ENCODE results near the gene PRCC.

PRCC gene

DNA sequence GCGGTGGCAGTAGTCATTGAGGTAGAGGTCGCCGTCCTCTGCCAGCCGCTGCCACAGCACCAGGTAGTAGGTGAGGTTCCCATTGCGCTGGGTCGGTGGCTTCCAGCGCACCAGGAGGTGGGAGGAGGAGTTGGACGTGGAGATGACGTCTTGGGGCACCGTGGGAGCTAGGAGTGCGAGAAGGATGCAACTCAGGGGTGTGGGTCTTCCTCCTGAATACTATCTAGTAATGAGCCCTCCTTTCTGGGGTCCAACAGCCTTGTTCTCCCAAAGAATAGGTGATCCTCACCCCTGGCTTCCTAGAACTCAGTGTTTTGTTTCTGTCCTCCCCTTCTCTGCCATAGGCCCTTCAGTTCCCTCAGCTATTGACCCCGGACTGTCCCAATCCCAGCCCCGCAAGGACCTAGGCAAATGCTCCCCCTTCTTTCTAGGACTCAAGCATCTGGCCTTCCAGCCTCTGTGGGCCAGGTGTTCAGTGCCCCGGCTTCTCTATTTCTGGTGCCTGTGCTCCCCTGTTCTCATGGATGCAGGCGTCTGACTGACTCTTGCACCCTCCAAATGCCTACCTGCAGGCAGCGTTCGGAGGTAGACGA, 78.7 kb downstream of the PRCC start:
- no peak for TF ChIP-seq CTCF (IDR thresholded peaks at IDR 0.05; ENCODE audit: borderline replicate concordance, control extremely low read depth, extremely low read depth, insufficient read depth, missing control alignments)
- in situ Hi-C loops (cut with MboI; ENCODE audit: low sequenced_read_pairs, unreplicated experiment) = no loop called here
- no peak for DNase-seq (ENCODE audit: low spot score)

- no peak for DNase-seq (ENCODE audit: low spot score)
- in situ Hi-C loops (cut with MboI; ENCODE audit: low sequenced_read_pairs, unreplicated experiment) = no loop called here
- no peak for TF ChIP-seq CTCF (IDR thresholded peaks at IDR 0.05; ENCODE audit: borderline replicate concordance, control extremely low read depth, extremely low read depth, insufficient read depth, missing control alignments)
Measured at GRCh38 chr1:156846643-156847042, 79.3 kb downstream of the PRCC start.

- TF ChIP-seq CTCF (IDR thresholded peaks at IDR 0.05; ENCODE audit: borderline replicate concordance, control extremely low read depth, extremely low read depth, insufficient read depth, missing control alignments) = no peak
- no peak for DNase-seq (ENCODE audit: low spot score)
- in situ Hi-C loops (cut with MboI; ENCODE audit: low sequenced_read_pairs, unreplicated experiment) = no loop called here
Measured at GRCh38 chr1:156847591-156848460, 80.5 kb downstream of the PRCC start.

DNA sequence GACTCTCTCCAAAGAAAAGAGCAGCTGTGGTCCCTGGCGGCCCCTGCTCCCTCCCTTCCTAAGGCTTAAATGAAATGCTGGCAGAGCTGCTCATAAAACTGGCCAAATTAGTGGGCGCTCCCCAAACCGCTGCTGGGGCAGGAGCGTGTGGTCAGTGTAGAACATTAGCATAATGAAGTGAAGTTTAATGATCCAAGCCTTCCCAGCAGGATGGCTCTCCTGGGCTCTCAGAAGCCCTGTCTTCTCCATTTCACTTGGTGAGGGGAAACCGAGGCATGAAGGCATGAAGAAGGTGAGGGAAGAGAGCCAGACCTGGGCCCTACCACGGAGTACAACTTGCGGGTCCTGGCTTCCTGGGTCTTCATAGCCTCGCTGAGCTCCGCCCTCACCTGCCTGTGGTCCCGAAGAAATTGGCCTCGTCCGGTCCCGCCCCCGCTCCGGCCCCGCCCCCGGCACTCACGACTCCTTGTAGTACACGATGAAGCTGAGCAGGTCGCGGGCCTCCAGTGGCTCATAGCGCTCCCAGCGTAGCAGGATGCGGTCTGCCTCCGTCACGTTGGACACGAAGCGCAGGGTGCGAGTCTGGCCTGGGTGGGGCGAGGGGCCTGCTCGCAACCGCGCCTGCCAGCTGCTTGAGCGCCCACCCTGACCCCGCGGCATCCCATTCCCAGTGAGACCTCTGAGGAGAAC, 81.3 kb downstream of the PRCC start:
- in situ Hi-C loops (cut with MboI; ENCODE audit: low sequenced_read_pairs, unreplicated experiment) = no loop called here
- no peak for DNase-seq (ENCODE audit: low spot score)
- no peak for TF ChIP-seq CTCF (IDR thresholded peaks at IDR 0.05; ENCODE audit: borderline replicate concordance, control extremely low read depth, extremely low read depth, insufficient read depth, missing control alignments)

DNA sequence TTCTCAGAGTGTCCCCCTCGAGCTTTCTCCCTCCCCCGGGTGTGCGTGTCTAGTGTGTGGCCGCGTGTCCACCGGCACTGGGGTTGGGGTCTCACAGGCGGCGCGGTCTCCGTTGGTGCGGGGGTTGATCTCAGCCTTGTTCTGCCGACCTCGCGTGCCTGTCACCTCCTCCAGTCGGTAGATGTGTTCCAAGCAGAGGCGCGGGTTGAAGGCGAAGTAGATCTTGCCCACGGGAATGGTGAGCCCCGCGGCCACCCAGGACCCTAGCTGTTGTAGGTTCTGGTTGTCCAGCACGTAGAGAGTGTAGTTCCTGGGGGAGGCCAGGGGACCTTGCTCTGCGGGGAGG, 81.8 kb downstream of the PRCC start:
- no peak for DNase-seq (ENCODE audit: low spot score)
- in situ Hi-C loops (cut with MboI; ENCODE audit: low sequenced_read_pairs, unreplicated experiment) = no loop called here
- no peak for TF ChIP-seq CTCF (IDR thresholded peaks at IDR 0.05; ENCODE audit: borderline replicate concordance, control extremely low read depth, extremely low read depth, insufficient read depth, missing control alignments)
